ENCODE measurements around the gene METTL18.

Gene METTL18

GRCh38 chr1:169785267-169785666, 9.4 kb downstream of the METTL18 start:
- H3K4me3 ChIP-seq (ENCODE audit: low read depth, low read length), result no peak overlapping the region
- no peak for DNase-seq
- H3K27me3 ChIP-seq, result peaks cover 21% of the 10 kb centered on the region; the same call in 1 of the 2 replicates
- no peaks in the 10 kb centered on the region for H3K36me3 ChIP-seq
- no peaks in the 10 kb centered on the region for H3K9me3 ChIP-seq
- no peak for TF ChIP-seq CTCF (IDR thresholded peaks at IDR 0.05; ENCODE audit: low read depth, low read length)
- H3K4me1 ChIP-seq, result no peaks in the 10 kb centered on the region

GRCh38 chr1:169784102-169784501, 10.6 kb downstream of the METTL18 start:
- no peaks in the 10 kb centered on the region for H3K36me3 ChIP-seq
- H3K4me3 ChIP-seq (ENCODE audit: low read depth, low read length), result no peak overlapping the region
- H3K27me3 ChIP-seq, result peaks cover 22% of the 10 kb centered on the region
- no peaks in the 10 kb centered on the region for H3K4me1 ChIP-seq
- no peaks in the 10 kb centered on the region for H3K9me3 ChIP-seq
- no peak for DNase-seq
- no peak for TF ChIP-seq CTCF (IDR thresholded peaks at IDR 0.05; ENCODE audit: low read depth, low read length)

GRCh38 chr1:169782596-169782995, 12.1 kb downstream of the METTL18 start:
- Histone ChIP-seq H3K4me1 (no peaks in the 10 kb centered on the region), H3K36me3 (no peaks in the 10 kb centered on the region), H3K27me3 (peaks cover 22% of the 10 kb centered on the region), H3K4me3 (ENCODE audit: low read depth, low read length) (no peak overlapping the region), H3K9me3 (no peaks in the 10 kb centered on the region)
- TF ChIP-seq CTCF (IDR thresholded peaks at IDR 0.05; ENCODE audit: low read depth, low read length), result no peak
- no peak for DNase-seq

GRCh38 chr1:169779970-169780369, 14.7 kb downstream of the METTL18 start:
- no peaks in the 10 kb centered on the region for H3K36me3 ChIP-seq

GRCh38 chr1:169779150-169779549, 15.6 kb downstream of the METTL18 start:
- no peak overlapping the region for H3K4me3 ChIP-seq (ENCODE audit: low read depth, low read length)

More at GRCh38 chr1:169779970-169780369, 14.7 kb downstream of the METTL18 start:
- Histone ChIP-seq H3K4me3 (ENCODE audit: low read depth, low read length) (no peak overlapping the region), H3K9me3 (no peaks in the 10 kb centered on the region), H3K4me1 (no peaks in the 10 kb centered on the region), H3K27me3 (peaks cover 16% of the 10 kb centered on the region)
- TF ChIP-seq CTCF (IDR thresholded peaks at IDR 0.05; ENCODE audit: low read depth, low read length), result no peak
- DNase-seq, result no peak

GRCh38 chr1:169776440-169776839, 18.3 kb downstream of the METTL18 start:
- no peaks in the 10 kb centered on the region for H3K4me1 ChIP-seq
- TF ChIP-seq CTCF (IDR thresholded peaks at IDR 0.05; ENCODE audit: low read depth, low read length), result no peak
- H3K36me3 ChIP-seq, result no peaks in the 10 kb centered on the region
- H3K4me3 ChIP-seq (ENCODE audit: low read depth, low read length), result no peak overlapping the region
- H3K9me3 ChIP-seq, result no peaks in the 10 kb centered on the region
- DNase-seq, result no peak
- peaks cover 4% of the 10 kb centered on the region; the same call in 1 of the 2 replicates for H3K27me3 ChIP-seq

More at GRCh38 chr1:169779150-169779549, 15.6 kb downstream of the METTL18 start:
- Histone ChIP-seq H3K4me1 (no peaks in the 10 kb centered on the region), H3K36me3 (no peaks in the 10 kb centered on the region), H3K9me3 (no peaks in the 10 kb centered on the region), H3K27me3 (peaks cover 10% of the 10 kb centered on the region)
- DNase-seq, result no peak
- no peak for TF ChIP-seq CTCF (IDR thresholded peaks at IDR 0.05; ENCODE audit: low read depth, low read length)
